Aorta (tissue), 5 donors: ENCODE data around the gene CCND1. TPM values are rescaled to one million over a fixed set of nuclear protein-coding genes. Genes with fewer than 3 reads are reported as not detected.

ENCODE experiments used
- ATAC-seq: fragments of 200-7000 bp; cut with Tn5 transposase; one replicate; pipeline ENCODE4 v1.9.1; 2022; ENCODE audit warnings: moderate library complexity; ENCODE audit not compliant: low FRiP score
- DNase-seq, 2 donors: peaks; one replicate each; pipeline ENCODE4 v3.0.0-alpha.2; 2020
- H3K27ac ChIP-seq, 2 donors: one replicate each; pipeline ENCODE4 v1.5.1; 2013; ENCODE audit warnings: low read length in 2 of 2, mild to moderate bottlenecking in 2 of 2, moderate library complexity in 2 of 2, control low read depth in 1 of 2, inconsistent platforms in 1 of 2, low read depth in 1 of 2
- H3K27me3 ChIP-seq, 2 donors: one replicate each; pipeline ENCODE4 v1.6.1; 2013; ENCODE audit warnings: control low read depth in 1 of 2, low read length in 1 of 2, mild to moderate bottlenecking in 1 of 2, moderate library complexity in 1 of 2; ENCODE audit not compliant: insufficient read depth in 2 of 2, control insufficient read depth in 1 of 2
- H3K36me3 ChIP-seq, 2 donors: one replicate each; pipeline ENCODE4 v1.6.1; 2013; ENCODE audit warnings: control low read depth in 1 of 2, low read length in 1 of 2, mild to moderate bottlenecking in 1 of 2; ENCODE audit not compliant: insufficient read depth in 2 of 2, control insufficient read depth in 1 of 2
- H3K4me1 ChIP-seq, 2 donors: one replicate each; pipeline ENCODE4 v1.6.1; 2013; ENCODE audit warnings: low read length in 2 of 2, control low read depth in 1 of 2, mild to moderate bottlenecking in 1 of 2, moderate library complexity in 1 of 2; ENCODE audit not compliant: insufficient read depth in 2 of 2, control insufficient read depth in 1 of 2
- H3K4me3 ChIP-seq, 2 donors: one replicate each; pipeline ENCODE4 v1.5.1; 2013; ENCODE audit warnings: low read length in 2 of 2, control low read depth in 1 of 2, mild to moderate bottlenecking in 1 of 2
- H3K9me3 ChIP-seq: one replicate; pipeline ENCODE4 v1.6.1; 2013; ENCODE audit warnings: mild to moderate bottlenecking, low read length; ENCODE audit not compliant: control insufficient read depth
- WGBS, 2 donors: extraction: QIAGEN DNeasy Blood & Tissue Kit; methylation state at CpG; one replicate each; pipeline ENCODE4 v1.1.7; 2013; 5-methylcytosine and 5-hydroxymethylcytosine counted together
- intact Hi-C, 2 donors: fragments of 100-400 bp; cut with DNase I; formaldehyde crosslinking; loops; one replicate each; pipeline versions ENCODE4 v1.14.2 to v1.15.0; 2022
- polyA plus RNA-seq, 2 donors: library from polyadenylated mRNA; stranded (reverse); fragments of 200-250 nt; gene quantifications; one replicate each; pipeline ENCODE4 v1.2.3, GENCODE V29; 2013
- total RNA-seq, 2 donors: library from RNA; stranded (reverse); fragmentation: NEBNext Ultra II Directional; extraction: Animal tissue kit (Norgen Biotek cat#: 25700); gene quantifications; one replicate each; pipeline ENCODE4 v1.2.1, GENCODE V29; 2021
- donor health status: healthy with polysubstance abuse.
- donor health status: Bipolar disorder and iron deficiency.
- donor health status: DM: no; HTN: no; CAD: no.
- donor health status: DM: no; HTN: no; CAD: no.
- donor health status: DM: yes; HTN: yes; CAD: no.

CCND1 gene
- total and polyA plus RNA-seq, 4 donors: 20.9 to 102 (median 71.2) TPM

DNA sequence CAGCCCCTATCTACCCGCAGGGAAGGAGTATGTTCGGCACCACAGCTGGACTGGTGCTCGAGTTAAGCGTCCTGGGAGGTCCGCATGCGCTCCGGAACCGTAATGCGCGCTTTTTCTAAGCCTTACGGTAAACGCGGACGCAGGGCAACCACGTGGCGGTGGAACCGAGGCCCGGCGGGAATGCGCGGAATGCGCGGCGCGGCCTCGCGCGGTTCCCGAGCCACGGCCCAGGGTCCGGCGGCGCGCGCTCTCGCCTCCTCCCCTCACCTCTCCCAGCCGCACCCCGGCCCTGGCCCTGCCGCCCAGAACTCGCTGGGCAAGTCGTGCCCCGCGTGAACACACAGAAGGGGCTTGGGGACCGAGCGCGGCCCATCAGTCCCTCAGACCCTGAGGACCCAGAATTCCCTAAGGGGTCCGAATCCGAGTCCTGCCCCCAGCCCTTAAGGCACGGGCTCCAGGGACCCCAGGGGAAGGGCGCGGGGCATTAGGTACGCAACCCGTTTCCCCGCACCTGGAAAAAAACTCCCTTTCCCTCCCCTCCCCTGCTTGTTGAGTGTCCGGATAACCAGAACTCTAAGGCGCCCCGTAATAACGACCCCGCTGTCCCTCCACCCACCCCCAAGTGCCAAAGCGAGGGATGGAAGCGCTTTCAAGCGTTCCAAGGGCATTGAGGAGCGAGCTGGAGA, 4.3 kb upstream of the CCND1 start:
- WGBS, 2 donors: 5% methylated on average over 56 to 63 of the region's 63 CpGs
- no peaks in the 10 kb centered on the region for H3K36me3 ChIP-seq
- peak; percentile 75 for ATAC-seq
- H3K4me3 ChIP-seq: no peak overlapping the region
- peak overlapping the region in 1 of 2 donors; percentile 16 for H3K27ac ChIP-seq
- H3K4me1 ChIP-seq: no peaks in the 10 kb centered on the region
- intact Hi-C loops: loop anchor here in 1 of 2 donors (5.0 kb wide), 1 partner anchor 139 kb away; no protein-coding TSS in a partner anchor
- H3K9me3 ChIP-seq: no peaks in the 10 kb centered on the region
- peaks cover 0 to 2% of the 10 kb centered on the region in 2 donors for H3K27me3 ChIP-seq
- peak; percentile 79 to 93 for DNase-seq

DNA sequence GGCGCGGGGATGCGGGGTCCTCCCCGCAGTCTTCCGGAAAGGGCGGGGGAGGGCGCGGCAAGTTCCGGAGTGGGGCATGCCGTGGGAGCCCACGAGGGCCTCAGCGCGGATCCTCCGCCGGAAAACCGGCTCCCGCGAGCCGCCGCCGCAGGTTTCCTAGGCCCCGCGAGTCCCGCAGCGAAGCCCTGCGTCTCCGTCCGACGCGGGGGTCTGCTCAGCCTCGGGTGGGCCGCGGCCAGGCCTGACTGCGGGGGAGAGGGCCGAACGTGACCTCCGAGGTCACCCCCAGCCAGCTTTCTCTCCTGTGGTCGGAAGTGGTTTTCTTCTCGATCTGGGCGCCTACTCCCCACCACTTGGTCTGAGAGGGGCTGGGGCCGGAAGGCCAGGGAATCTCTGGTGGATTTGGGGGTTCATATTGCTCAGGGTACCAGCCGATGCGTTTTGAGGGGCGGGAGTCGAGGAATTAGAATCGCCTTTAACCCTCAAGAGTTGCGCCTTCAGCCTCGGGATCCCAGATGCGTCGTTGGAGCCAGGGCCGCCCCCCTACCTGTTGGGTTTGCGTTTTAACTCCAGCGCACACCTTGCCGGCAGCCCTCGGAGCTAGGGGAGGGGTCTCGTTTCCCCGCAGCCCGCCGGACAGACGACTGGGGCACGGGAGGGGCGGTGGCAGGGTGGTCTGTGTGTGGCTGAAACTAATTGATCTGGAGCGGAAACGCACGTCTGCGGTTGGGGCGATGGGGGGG, 3.6 kb upstream of the CCND1 start:
- H3K4me1 ChIP-seq: no peaks in the 10 kb centered on the region
- WGBS, 2 donors: 21 to 24% methylated on average over 65 to 67 of the region's 67 CpGs
- H3K4me3 ChIP-seq: no peak overlapping the region
- intact Hi-C loops: loop anchor here in 1 of 2 donors (5.0 kb wide), 1 partner anchor 140 kb away; no protein-coding TSS in a partner anchor
- ATAC-seq (no peak), DNase-seq (peak in 1 of 2 donors; percentile 71)
- H3K36me3 ChIP-seq: no peaks in the 10 kb centered on the region
- H3K9me3 ChIP-seq: no peaks in the 10 kb centered on the region
- peak overlapping the region in 1 of 2 donors; percentile 16 for H3K27ac ChIP-seq
- H3K27me3 ChIP-seq: peaks cover 0 to 2% of the 10 kb centered on the region in 2 donors

DNA sequence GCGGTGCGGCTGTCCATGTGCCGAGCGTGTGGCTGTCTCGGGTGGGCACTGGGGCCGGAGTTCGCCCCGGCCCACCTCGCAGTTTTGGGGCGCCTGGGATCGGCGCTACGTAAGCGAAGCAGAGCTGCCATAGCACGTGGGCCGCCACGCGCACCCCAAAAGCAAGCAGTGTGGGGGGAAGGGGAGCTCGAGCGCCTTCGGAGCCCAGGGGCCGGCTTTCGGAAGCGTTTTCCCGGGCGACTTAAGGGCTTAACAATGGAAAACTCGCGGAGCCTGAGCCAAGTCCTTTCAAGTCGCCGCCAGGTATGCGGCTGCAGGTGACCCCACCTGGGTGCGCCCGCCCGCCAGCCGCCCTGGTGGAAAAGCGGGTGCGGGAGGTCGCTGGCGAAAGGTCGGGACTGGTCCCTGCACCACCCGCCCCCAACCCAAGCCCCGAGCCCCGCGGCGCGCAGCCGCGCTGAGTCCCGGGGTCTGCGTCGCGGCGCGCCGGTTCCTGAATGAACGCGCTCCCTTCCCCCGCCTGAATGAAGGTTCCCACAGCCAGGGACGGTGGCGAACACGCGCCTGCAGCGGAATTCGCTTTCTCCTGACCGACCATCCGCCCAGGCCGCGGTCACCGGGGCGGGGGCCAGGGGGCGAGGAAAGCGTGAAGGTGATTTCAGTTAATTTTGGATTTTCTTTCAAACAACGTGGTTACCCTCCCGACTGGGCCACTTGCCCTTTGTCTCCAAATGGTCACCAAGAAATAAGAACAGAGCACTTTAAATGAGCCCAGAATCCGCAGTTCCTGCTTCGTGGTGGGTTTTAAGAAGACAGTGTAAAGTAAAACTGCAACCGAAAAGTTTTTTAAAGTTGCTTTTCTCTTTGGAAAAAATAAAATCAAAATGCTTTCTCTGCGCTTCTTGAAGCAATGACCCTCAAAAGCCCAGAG, 2.8 kb upstream of the CCND1 start:
- DNase-seq: peak; percentile 78 to 83
- 2 to 4% methylated on average over 72 to 78 of the region's 78 CpGs for WGBS, 2 donors

DNA sequence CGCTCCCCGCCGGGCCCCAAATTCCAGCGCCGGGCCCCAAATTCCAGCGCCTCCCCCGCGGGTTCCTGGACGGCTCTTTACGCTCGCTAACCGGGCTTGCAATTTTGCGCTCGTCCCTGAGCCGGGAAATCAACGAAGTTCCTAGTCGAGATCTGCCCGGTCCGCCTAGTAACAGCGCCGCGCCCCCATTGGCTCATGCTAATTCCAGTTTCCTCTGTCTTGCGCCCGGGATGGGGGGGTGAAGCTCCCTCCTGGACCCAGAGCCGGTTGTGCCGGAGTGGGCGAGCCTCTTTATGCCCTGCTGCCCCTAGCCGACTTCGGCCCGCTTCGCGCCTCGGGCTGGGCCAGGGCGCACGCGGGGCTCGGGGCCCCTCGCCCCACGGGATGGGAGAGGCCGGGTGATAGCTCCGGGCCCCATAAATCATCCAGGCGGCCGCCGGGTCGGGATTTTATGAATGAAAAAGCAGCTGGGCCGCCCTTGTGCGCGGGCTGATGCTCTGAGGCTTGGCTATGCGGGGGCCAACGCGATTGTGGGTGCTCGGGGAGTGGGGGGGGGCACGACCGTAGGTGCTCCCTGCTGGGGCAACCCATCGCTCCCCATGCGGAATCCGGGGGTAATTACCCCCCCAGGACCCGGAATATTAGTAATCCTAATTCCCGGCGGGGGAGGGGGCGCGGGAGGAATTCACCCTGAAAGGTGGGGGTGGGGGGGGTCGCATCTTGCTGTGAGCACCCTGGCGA, 1.8 kb upstream of the CCND1 start:
- H3K9me3 ChIP-seq: no peaks in the 10 kb centered on the region
- DNase-seq (peak; percentile 95 to 97), ATAC-seq (peak; percentile 76)
- intact Hi-C loops: loop anchor here in 1 of 2 donors (5.0 kb wide), 1 partner anchor 142 kb away; no protein-coding TSS in a partner anchor
- no peaks in the 10 kb centered on the region for H3K36me3 ChIP-seq
- H3K27ac ChIP-seq: no peak overlapping the region
- 1 to 2% methylated on average over 63 to 64 of the region's 64 CpGs for WGBS, 2 donors
- peak overlapping the region in 1 of 2 donors; percentile 8 for H3K4me3 ChIP-seq
- H3K27me3 ChIP-seq: peaks cover 0 to 2% of the 10 kb centered on the region in 2 donors
- no peaks in the 10 kb centered on the region for H3K4me1 ChIP-seq

More for the DNA sequence above, 2.8 kb upstream of the CCND1 start:
- Histone ChIP-seq H3K9me3 (no peaks in the 10 kb centered on the region), H3K27me3 (peaks cover 0 to 2% of the 10 kb centered on the region in 2 donors), H3K4me1 (no peaks in the 10 kb centered on the region), H3K27ac (peak overlapping the region in 1 of 2 donors; percentile 13), H3K4me3 (no peak overlapping the region), H3K36me3 (no peaks in the 10 kb centered on the region)
- intact Hi-C loops: loop anchor here in 1 of 2 donors (5.0 kb wide), 1 partner anchor 141 kb away; no protein-coding TSS in a partner anchor
- no peak for ATAC-seq

DNA sequence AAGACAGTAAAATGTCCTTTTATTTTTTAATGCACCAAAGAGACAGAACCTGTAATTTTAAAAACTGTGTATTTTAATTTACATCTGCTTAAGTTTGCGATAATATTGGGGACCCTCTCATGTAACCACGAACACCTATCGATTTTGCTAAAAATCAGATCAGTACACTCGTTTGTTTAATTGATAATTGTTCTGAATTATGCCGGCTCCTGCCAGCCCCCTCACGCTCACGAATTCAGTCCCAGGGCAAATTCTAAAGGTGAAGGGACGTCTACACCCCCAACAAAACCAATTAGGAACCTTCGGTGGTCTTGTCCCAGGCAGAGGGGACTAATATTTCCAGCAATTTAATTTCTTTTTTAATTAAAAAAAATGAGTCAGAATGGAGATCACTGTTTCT, 1.1 kb upstream of the CCND1 start:
- Histone ChIP-seq H3K27ac (no peak overlapping the region), H3K4me1 (no peaks in the 10 kb centered on the region), H3K4me3 (no peak overlapping the region), H3K9me3 (no peaks in the 10 kb centered on the region), H3K27me3 (peaks cover 0 to 2% of the 10 kb centered on the region in 2 donors), H3K36me3 (no peaks in the 10 kb centered on the region)
- intact Hi-C loops: loop anchor here in 1 of 2 donors (5.0 kb wide), 2 partner anchors 143 to 518 kb away; no protein-coding TSS in a partner anchor
- ATAC-seq: no peak
- DNase-seq: no peak
- 23 to 24% methylated on average over 9 of the region's 9 CpGs for WGBS, 2 donors

DNA sequence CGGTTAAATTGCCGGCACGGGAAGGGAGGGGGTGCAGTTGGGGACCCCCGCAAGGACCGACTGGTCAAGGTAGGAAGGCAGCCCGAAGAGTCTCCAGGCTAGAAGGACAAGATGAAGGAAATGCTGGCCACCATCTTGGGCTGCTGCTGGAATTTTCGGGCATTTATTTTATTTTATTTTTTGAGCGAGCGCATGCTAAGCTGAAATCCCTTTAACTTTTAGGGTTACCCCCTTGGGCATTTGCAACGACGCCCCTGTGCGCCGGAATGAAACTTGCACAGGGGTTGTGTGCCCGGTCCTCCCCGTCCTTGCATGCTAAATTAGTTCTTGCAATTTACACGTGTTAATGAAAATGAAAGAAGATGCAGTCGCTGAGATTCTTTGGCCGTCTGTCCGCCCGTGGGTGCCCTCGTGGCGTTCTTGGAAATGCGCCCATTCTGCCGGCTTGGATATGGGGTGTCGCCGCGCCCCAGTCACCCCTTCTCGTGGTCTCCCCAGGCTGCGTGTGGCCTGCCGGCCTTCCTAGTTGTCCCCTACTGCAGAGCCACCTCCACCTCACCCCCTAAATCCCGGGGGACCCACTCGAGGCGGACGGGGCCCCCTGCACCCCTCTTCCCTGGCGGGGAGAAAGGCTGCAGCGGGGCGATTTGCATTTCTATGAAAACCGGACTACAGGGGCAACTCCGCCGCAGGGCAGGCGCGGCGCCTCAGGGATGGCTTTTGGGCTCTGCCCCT, 529 bp upstream of the CCND1 start:
- DNase-seq (peak; percentile 71 to 77), ATAC-seq (no peak)
- H3K4me1 ChIP-seq: no peaks in the 10 kb centered on the region
- WGBS, 2 donors: 3 to 4% methylated on average over 43 of the region's 43 CpGs
- peaks cover 0 to 2% of the 10 kb centered on the region in 2 donors for H3K27me3 ChIP-seq
- no peaks in the 10 kb centered on the region for H3K36me3 ChIP-seq
- intact Hi-C loops: loop anchor here in 1 of 2 donors (5.0 kb wide), 1 partner anchor 518 kb away; no protein-coding TSS in a partner anchor
- no peaks in the 10 kb centered on the region for H3K9me3 ChIP-seq
- H3K27ac ChIP-seq: no peak overlapping the region
- H3K4me3 ChIP-seq: peak overlapping the region in 1 of 2 donors; percentile 79
